HL-60 (cell line): Measurements from ENCODE around the gene B3GNT8.

ENCODE experiments used
- TF ChIP-seq, protein P1 (sequence below): IDR thresholded peaks from one replicate; pipeline ENCODE4 v1.5.1; 2011; ENCODE audit warnings: low read length, control low read depth, inconsistent platforms; ENCODE audit not compliant: insufficient read depth
- TF ChIP-seq, protein P2 (sequence below): IDR thresholded peaks from 2 replicates; pipeline ENCODE4 v1.6.1; 2012; ENCODE audit warnings: low read depth; ENCODE audit not compliant: insufficient replicate concordance

DNA sequence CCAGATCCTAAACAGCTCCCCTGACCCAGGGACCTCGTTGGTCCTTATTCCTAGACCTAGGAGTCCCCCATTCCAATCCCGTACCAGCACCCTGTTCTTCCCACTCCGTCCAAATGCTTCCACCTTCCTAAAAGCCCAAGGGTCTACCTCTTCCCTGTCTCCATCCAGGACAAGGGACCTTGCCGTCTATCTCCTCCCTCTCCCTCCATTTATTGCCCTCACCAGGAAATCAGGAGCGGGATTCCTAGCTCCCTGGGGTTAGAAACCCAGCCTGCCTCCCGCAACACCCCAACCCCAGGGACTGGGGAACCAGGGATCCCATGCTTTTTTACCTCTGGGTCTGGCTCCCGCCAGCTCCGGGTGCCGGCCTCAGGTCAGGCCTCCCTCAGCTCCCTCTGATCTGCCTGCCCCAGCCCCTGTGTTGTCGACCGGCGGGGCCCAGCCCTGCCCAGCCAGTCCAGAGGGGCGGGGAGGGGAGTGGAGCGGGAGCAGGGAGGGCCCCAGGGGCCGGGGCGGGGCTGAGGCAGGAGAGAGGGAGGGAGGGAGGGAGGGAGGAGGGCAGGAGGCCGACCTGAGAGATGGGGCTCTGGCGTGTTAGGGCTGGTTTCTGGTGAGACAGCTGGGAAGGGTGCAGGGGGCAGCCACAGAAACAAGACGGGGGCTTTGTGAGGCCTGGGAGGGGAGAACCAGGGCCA lies at the start of gene B3GNT8:
- TF ChIP-seq, protein P1, sequence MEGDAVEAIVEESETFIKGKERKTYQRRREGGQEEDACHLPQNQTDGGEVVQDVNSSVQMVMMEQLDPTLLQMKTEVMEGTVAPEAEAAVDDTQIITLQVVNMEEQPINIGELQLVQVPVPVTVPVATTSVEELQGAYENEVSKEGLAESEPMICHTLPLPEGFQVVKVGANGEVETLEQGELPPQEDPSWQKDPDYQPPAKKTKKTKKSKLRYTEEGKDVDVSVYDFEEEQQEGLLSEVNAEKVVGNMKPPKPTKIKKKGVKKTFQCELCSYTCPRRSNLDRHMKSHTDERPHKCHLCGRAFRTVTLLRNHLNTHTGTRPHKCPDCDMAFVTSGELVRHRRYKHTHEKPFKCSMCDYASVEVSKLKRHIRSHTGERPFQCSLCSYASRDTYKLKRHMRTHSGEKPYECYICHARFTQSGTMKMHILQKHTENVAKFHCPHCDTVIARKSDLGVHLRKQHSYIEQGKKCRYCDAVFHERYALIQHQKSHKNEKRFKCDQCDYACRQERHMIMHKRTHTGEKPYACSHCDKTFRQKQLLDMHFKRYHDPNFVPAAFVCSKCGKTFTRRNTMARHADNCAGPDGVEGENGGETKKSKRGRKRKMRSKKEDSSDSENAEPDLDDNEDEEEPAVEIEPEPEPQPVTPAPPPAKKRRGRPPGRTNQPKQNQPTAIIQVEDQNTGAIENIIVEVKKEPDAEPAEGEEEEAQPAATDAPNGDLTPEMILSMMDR, result no peak
- TF ChIP-seq, protein P2, sequence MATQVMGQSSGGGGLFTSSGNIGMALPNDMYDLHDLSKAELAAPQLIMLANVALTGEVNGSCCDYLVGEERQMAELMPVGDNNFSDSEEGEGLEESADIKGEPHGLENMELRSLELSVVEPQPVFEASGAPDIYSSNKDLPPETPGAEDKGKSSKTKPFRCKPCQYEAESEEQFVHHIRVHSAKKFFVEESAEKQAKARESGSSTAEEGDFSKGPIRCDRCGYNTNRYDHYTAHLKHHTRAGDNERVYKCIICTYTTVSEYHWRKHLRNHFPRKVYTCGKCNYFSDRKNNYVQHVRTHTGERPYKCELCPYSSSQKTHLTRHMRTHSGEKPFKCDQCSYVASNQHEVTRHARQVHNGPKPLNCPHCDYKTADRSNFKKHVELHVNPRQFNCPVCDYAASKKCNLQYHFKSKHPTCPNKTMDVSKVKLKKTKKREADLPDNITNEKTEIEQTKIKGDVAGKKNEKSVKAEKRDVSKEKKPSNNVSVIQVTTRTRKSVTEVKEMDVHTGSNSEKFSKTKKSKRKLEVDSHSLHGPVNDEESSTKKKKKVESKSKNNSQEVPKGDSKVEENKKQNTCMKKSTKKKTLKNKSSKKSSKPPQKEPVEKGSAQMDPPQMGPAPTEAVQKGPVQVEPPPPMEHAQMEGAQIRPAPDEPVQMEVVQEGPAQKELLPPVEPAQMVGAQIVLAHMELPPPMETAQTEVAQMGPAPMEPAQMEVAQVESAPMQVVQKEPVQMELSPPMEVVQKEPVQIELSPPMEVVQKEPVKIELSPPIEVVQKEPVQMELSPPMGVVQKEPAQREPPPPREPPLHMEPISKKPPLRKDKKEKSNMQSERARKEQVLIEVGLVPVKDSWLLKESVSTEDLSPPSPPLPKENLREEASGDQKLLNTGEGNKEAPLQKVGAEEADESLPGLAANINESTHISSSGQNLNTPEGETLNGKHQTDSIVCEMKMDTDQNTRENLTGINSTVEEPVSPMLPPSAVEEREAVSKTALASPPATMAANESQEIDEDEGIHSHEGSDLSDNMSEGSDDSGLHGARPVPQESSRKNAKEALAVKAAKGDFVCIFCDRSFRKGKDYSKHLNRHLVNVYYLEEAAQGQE, result no peak
